Body of pancreas (tissue), 4 donors: ENCODE measurements around the gene RNGTT.

Source experiments
- POLR2A ChIP-seq, 3 donors: fragments of 450-650 bp; IDR thresholded peaks; one replicate each; pipeline ENCODE4 v1.6.1; 2016; ENCODE audit warnings: antibody characterized with exemption in 3 of 3, mild to moderate bottlenecking in 2 of 3
- TF ChIP-seq, protein P1 (sequence below), 7 experiments: fragments of 450-650 bp in 4 of 7; fragments of 200-600 bp in 3 of 7; sonication (generic) in 3 of 7; IDR thresholded peaks; one replicate each; pipeline ENCODE4 v1.5.1; 2016 to 2019; ENCODE audit warnings: antibody characterized with exemption in 7 of 7

DNA sequence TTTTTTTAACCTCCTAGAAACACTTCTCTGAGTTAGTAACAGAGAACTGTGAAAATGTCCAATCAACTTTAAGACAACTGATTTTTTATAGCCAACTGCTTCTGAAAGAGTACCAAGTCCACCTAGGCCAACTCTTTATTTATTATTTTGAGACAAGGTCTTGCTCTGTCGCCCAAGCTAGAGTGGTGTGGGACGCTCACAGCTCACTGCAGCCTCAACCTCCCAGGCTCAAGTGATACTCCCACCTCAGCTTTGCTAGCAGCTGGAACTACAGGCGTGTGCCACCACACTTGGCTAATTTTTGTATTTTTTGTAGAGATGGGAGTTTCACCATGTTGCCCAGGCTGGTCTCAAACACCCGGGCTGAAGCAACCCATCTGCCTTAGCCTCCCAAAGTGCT is 331.6 kb downstream of the RNGTT start:
- TF ChIP-seq, protein P1, sequence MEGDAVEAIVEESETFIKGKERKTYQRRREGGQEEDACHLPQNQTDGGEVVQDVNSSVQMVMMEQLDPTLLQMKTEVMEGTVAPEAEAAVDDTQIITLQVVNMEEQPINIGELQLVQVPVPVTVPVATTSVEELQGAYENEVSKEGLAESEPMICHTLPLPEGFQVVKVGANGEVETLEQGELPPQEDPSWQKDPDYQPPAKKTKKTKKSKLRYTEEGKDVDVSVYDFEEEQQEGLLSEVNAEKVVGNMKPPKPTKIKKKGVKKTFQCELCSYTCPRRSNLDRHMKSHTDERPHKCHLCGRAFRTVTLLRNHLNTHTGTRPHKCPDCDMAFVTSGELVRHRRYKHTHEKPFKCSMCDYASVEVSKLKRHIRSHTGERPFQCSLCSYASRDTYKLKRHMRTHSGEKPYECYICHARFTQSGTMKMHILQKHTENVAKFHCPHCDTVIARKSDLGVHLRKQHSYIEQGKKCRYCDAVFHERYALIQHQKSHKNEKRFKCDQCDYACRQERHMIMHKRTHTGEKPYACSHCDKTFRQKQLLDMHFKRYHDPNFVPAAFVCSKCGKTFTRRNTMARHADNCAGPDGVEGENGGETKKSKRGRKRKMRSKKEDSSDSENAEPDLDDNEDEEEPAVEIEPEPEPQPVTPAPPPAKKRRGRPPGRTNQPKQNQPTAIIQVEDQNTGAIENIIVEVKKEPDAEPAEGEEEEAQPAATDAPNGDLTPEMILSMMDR (IDR thresholded peaks at IDR 0.05) = no peak
- TF ChIP-seq POLR2A (IDR thresholded peaks at IDR 0.05) = no peak
